Measurements from ENCODE around the gene NME4.
"Not testable (repeated sequence)": the region's sequence is repeated elsewhere in the genome, so short reads cannot be mapped to it uniquely, and the experiment has no call there.

Gene NME4

GRCh38 chr16:375927-376816 lies 20.8 kb upstream of the NME4 start:
- no peak for DNase-seq (ENCODE audit: low read depth in 2 of 3, low spot score in 2 of 3)

DNA sequence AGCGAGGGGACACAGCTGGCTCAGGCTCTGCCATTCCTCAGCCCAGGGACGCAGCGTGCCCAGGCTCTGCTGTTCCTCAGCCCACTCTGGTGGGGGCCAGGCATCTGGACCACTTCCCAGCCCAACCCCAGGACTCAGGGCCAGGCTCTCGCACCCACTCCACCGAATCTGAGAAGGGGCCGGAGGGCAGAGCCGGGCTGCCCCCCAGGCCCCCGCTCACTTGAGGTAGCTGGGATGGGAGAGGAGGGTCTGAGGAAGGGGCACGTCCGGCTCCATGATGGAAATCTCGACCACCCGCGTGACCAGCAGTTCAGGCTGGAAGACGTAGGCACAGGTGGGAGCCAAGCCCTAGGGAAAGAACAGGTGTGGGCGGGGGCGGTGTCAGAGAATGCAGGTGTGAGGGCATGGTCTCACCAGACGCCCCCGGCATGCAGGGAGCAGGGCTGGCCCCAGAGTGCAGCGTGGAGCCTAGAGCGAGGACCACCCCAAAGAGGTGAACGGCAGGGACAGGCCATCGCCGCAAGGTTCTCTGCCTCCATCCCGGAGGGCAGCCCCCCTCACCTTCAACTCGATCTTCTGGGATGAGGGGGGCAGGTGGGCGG lies 20.1 kb upstream of the NME4 start:
- DNase-seq (ENCODE audit: low read depth in 2 of 3, low spot score in 2 of 3): no peak

DNA sequence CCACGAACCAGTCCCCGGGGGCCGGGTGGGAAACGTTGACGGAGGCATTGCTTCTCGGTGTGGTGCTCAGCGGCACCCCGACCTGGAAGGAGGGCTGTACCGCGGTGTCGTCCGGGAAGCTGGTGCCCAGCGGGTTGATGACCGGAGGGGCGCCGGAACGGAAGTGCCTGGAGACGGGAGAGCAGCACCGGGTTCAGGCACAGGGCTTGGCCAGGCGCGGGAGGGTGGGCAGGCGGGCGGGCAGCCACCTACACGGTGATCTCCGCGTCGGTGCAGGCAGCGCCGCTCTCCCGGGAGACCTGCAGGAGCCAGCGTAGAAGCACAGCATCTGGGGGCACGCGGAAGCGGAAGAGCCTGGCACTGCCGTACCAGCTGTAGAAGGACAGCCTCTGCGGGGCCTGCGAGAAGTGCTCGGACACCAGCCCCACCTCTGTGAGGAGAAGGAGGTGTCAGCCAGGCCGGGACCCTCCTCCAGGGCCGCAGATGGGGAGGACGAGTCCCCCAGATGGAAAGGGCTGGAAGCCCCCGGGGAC lies 19.5 kb upstream of the NME4 start:
- no peak for DNase-seq (ENCODE audit: low read depth in 2 of 3, low spot score in 2 of 3)

DNA sequence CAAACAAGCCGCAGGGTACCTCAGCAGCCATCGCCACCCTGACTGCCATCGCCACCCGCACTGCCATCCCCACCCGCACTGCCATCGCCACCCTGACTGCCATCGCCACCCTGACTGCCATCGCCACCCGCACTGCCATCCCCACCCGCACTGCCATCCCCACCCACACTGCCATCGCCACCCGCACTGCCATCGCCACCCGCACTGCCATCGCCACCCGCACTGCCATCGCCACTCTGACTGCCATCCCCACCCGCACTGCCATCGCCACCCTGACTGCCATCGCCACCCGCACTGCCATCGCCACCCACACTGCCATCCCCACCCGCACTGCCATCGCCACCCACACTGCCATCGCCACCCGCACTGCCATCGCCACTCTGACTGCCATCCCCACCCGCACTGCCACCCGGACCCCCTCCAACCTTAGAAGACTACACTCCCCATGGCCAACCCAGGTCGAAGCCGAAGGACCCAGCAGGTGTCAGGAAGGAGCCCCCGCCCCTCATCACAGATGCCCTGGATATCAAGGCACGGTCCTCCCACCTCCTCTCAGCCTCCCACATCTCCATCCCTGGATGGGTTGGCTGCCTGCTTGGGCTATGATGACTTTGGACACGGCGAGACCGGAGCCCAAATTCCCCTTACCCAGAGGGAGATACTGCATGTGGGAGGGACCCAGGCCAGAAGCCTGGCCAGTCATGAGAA lies 18.7 kb upstream of the NME4 start:
- DNase-seq (ENCODE audit: low read depth in 2 of 3, low spot score in 2 of 3): not testable (repeated sequence)

- no peak for DNase-seq (ENCODE audit: low read depth in 2 of 3, low spot score in 2 of 3)
Measured at GRCh38 chr16:378821-379182, 18.2 kb upstream of the NME4 start.

- DNase-seq (ENCODE audit: low read depth in 2 of 3, low spot score in 2 of 3): no peak
Measured at GRCh38 chr16:379183-379960, 17.6 kb upstream of the NME4 start.

DNA sequence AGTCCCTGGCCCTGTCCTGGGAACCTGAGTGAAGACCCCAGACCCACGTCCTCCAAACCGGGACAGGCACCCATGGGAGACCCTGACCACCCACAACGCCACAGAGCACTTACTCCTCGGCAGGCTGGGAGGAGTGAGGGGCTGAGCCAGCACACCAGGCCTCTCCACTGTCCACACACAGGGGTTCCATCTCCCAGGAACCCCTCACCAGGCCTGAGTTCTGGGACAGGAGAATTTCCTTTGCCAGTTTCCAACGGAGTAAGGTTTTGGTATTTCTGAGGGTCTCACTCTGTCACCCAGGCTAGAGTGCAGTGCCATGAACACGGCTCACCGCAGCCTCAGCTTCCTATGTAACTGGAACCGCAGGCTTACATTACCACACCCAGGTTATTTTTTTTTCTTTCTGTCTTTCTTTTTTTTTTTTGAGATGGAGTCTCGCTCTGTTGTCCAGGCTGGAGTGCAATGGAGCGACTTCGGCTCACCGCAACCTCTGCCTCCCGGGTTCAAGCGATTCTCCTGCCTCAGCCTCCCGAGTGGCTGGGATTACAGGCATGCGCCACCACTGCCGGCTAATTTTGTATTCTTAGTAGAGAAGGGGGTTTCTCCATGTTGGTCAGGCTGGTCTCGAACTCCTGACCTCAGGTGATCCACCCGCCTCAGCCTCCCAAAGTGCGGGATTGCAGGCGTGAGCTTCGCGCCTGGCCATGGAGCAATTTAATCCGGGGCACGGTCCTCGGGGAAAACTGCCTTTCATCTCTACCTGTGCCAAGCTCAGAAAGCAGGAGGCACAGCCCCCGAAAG lies 16.8 kb upstream of the NME4 start:
- DNase-seq (ENCODE audit: low read depth in 2 of 3, low spot score in 2 of 3): no peak

DNA sequence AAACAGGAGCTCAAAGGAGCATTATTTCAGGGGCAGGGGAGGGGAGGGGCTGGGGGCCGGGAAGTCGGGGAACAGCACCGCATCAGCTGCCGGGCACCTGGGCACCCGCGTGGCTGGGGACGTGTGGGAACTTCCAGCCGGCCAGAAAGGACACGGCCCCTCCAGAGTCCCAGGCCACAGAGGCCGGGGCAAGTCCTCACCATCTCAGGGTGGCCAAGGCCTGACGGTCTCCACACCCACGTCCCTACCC lies 16.3 kb upstream of the NME4 start:
- no peak for DNase-seq (ENCODE audit: low read depth in 2 of 3, low spot score in 2 of 3)

DNA sequence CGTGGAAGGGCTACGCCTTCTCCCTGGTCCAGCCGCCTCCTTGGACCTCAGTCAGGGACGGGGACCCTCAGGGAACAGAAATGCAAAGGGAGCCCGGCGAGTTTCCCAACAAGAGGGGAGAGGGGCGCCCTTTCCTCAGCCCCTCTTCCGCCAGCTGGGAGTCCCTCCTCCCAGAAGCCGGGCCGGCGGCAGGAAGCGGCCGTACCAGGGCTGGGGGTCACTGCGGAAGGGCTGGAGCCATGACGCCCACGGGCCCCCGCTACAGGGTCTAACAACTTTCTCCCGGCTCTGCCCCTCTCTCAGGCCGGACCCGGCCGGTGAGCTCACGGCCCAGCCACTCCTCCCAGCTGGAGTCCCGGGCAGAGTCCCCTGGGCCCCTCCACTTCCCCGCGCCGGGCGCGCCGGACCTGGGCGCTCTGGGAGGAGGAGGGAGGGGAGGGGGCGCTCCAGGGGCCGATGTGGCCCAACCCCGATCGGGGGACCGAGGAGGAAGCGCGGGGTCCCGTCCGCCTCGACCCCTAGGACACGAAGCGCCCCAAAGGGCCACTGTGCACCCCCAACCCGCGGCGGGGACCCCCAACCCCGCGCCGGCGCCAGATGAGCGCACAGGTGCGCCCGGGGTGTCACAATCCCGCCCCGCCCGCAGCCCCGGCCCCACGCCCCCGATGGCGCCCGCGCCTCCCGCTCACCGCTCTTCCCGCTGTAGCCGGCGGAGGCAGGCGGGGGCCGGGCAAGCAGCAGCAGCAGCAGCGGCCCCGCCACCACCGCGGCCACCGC lies 15.8 kb upstream of the NME4 start:
- DNase-seq (ENCODE audit: low read depth in 2 of 3, low spot score in 2 of 3): no peak

GRCh38 chr16:381789-382717 lies 14.9 kb upstream of the NME4 start, which contains the start of gene PGAP6:
TSS of gene PGAP6 (minus strand) at chr16:381978. CDS start at chr16:381821, 157 bp downstream.
- peak in 1 of 3 experiments; percentile 38 for DNase-seq (ENCODE audit: low read depth in 2 of 3, low spot score in 2 of 3)

DNA sequence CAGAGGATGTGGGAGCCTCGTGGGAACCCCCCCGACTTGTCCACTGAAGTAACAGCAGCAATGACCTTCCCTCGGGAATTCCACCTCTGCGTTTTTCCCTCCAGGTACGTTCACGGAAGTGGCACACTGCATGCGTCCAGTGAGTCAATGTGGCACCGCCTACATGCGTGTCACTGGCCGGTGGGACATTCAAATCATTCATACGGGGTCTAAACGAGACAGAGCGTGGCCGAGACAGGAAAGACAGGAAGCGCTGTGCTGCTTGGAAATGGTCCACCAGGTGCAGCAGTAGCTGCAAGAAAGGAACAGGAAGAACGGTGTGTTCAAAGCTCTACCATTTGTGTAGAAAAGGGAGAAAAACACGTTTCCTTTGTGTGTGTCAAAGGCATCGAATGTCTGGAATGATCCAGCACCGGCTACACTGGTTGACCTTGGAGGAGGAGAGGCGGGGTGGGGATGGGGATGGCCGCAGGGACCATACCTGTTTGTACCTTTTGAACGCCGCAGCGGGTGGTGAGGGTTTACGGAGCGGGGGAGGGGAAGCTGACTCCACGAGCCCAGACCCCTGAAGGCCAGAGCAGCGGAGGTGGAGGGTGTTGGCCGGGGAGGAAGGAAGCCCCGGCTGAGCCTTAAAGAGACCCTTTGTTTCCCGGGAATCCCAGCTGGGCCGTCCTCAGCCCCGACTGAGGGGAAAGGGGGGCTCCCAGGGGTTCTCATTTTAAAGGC lies 13.5 kb upstream of the NME4 start:
- peak in 1 of 3 experiments; percentile 34 for DNase-seq (ENCODE audit: low read depth in 2 of 3, low spot score in 2 of 3)

DNA sequence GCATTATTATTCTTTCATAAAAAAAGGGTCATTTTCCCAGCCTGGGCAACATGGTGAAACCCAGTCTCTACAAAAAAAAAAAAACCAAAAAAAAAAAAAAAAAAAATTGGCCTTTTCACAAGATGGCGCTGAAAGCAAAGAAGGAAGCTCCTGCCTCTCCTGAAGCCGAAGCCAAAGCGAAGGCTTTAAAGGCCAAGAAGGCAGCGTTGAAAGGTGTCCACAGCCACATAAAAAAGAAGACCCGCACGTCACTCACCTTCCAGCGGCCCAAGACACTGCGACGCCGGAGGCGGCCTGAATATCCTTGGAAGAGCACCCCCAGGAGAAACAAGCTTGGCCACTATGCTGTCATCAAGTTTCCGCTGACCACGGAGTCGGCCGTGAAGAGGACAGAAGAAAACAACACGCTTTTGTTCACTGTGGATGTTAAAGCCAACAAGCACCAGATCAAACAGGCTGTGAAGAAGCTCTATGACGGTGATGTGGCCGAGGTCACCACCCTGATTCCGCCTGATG lies 10.3 kb upstream of the NME4 start:
- DNase-seq (ENCODE audit: low read depth in 2 of 3, low spot score in 2 of 3): no peak

- not testable (repeated sequence) for DNase-seq (ENCODE audit: low read depth in 2 of 3, low spot score in 2 of 3)
Measured at GRCh38 chr16:387761-388666, 9.0 kb upstream of the NME4 start.

DNA sequence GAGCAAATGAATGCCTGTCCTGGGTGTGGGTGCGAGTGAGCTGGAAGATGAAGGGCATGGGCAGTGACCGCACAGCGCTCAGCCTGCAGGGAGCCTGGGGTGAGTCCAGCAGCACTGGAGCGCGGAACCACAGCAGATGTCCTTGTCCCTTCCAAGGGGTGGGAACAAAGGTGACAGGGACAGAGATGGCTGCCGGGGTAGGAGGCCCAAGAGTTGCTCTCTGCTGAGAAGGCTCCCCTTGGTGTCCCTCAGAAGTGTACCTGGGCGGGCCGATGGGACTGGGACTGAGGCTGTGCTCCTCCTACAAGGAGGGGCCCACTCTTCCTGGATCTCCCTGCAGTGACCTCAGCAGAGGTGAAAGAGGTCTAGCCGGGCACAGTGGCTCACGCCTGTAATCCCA lies 7.6 kb upstream of the NME4 start:
- DNase-seq (ENCODE audit: low read depth in 2 of 3, low spot score in 2 of 3): no peak

DNA sequence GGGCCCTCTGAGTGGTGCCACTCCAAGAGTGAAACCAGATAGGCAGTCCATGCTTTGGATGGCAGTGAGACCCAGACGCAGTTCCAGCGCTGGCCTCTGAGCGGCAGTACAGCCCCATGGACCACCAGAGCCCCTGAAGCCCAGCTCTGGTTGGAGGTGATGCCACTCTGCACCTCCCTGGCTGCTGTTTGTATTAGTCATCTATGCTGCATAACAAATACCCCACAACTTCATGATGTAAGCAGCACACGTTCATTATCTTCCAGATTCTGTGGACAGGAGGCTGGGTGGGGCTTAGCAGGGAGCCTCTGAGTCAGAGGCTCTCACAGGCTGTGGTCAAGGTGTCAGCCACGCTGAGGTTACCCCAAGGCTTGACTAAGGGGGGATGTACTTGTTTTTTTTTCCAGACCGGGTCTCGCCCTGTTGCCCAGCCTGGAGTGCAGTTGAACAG lies 5.1 kb upstream of the NME4 start:
- peak; percentile 74 to 85 (median 81) for DNase-seq (ENCODE audit: low read depth in 2 of 3, low spot score in 2 of 3)

DNA sequence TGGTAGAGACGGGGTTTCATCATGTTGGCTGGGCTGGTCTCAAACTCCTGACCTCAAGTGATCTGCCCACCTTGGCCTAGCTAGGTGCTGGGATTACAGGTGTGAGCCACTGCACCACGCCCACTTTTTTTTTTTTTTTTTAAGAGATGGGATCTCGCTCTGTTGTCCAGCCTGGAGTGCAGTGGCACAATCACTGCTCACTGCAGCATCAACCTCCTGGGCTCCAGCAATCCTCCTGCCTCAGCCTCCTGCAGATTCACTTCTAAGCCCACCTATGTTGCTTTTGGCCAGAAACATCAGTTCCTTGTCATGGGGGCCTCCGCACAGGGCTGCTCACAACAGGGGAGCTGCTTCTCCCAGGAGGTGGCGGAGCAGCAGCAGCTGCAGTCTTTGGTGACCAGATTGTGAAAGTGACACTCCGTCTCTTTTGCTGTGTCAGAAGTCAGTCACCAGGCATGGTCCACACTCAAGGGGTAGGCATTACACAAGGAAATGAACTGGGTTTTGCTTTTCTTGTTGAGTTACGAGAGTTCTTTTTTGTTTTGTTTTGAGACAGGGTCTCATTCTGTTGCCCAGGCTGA lies 4.5 kb upstream of the NME4 start:
- no peak for DNase-seq (ENCODE audit: low read depth in 2 of 3, low spot score in 2 of 3)

Measured in activated CD8-positive, alpha-beta memory T cell treated with anti-CD3 and anti-CD28 coated beads for 48 hours (primary cell).